Right kidney (tissue), 9 donors: ENCODE measurements around the gene ACSM3.
"Not testable (repeated sequence)": the region's sequence is repeated elsewhere in the genome, so short reads cannot be mapped to it uniquely, and the experiment has no call there.

Source experiments
- DNase-seq: peaks from one replicate; pipeline ENCODE4 v3.0.0-alpha.2; 2016
- long read RNA-seq, 8 donors: transcript quantifications; one replicate each; lab custom pipeline, GENCODE V29; 2026

The ACSM3 gene
- long read RNA-seq, donor 1, transcript ACSM3-201 (14 exons, 2,845 nt) = major isoform, 10 of 42 reads
- long read RNA-seq, donor 1, transcript ACSM3-215 (2 exons, 3,311 nt) = minor isoform, 5 of 42 reads
- long read RNA-seq, donor 1, partial matches to known transcripts = 24 of 42 reads
- long read RNA-seq, donor 1, other reads (novel, unspliced or antisense) = 0 of 42 reads
- long read RNA-seq, donor 2, transcript ACSM3-201 (14 exons, 2,845 nt) = major isoform, 6 of 24 reads
- long read RNA-seq, donor 2, partial matches to known transcripts = 14 of 24 reads
- long read RNA-seq, donor 2, other reads (novel, unspliced or antisense) = 0 of 24 reads
- long read RNA-seq, donor 3, partial matches to known transcripts = 11 of 14 reads
- long read RNA-seq, donor 3, other reads (novel, unspliced or antisense) = 0 of 14 reads
- long read RNA-seq, donor 4, transcript ACSM3-201 (14 exons, 2,845 nt) = major isoform, 5 of 49 reads
- long read RNA-seq, donor 4, partial matches to known transcripts = 39 of 49 reads
- long read RNA-seq, donor 4, other reads (novel, unspliced or antisense) = 0 of 49 reads
- long read RNA-seq, donor 5, transcript ACSM3-201 (14 exons, 2,845 nt) = major isoform, 7 of 43 reads
- long read RNA-seq, donor 5, partial matches to known transcripts = 24 of 43 reads
- long read RNA-seq, donor 5, other reads (novel, unspliced or antisense) = 6 of 43 reads
- long read RNA-seq, donor 6, partial matches to known transcripts = 21 of 27 reads
- long read RNA-seq, donor 6, other reads (novel, unspliced or antisense) = 0 of 27 reads
- long read RNA-seq, donor 7 = 0 reads
- long read RNA-seq, donor 8, transcript ACSM3-201 (14 exons, 2,845 nt) = major isoform, 8 of 26 reads
- long read RNA-seq, donor 8, partial matches to known transcripts = 14 of 26 reads
- long read RNA-seq, donor 8, other reads (novel, unspliced or antisense) = 0 of 26 reads

- DNase-seq = peak; percentile 79
Observed at GRCh38 chr16:20763461-20764232, at the start of gene ACSM3. Gene ACSM3, plus strand, starts transcription at chr16:20764014. Its CDS starts 6,021 bp downstream, at chr16:20770035.

- DNase-seq = not testable (repeated sequence)
Observed at GRCh38 chr16:20717718-20718117, 46.1 kb upstream of the ACSM3 start.

GRCh38 chr16:20720251-20720650 lies 43.6 kb upstream of the ACSM3 start:
- DNase-seq = no peak

GRCh38 chr16:20726661-20727060 lies 37.2 kb upstream of the ACSM3 start:
- no peak for DNase-seq

- no peak for DNase-seq
Observed at GRCh38 chr16:20727181-20727580, 36.6 kb upstream of the ACSM3 start.

- no peak for DNase-seq
Observed at GRCh38 chr16:20729141-20729540, 34.7 kb upstream of the ACSM3 start.

GRCh38 chr16:20734056-20734455 lies 29.8 kb upstream of the ACSM3 start:
- DNase-seq = no peak

GRCh38 chr16:20734782-20735181 lies 29.0 kb upstream of the ACSM3 start:
- DNase-seq = no peak

GRCh38 chr16:20735490-20735889 lies 28.3 kb upstream of the ACSM3 start:
- no peak for DNase-seq

GRCh38 chr16:20740007-20740883 lies 23.6 kb upstream of the ACSM3 start:
- DNase-seq = no peak

GRCh38 chr16:20740901-20741521 lies 22.8 kb upstream of the ACSM3 start:
- DNase-seq = peak; percentile 78

GRCh38 chr16:20741554-20742285 lies 22.1 kb upstream of the ACSM3 start, which contains the start of gene THUMPD1:
Gene THUMPD1, minus strand, starts transcription at chr16:20741818. Its CDS starts 79 bp downstream, at chr16:20741739.
- DNase-seq = peak; percentile 92

- no peak for DNase-seq
Observed at GRCh38 chr16:20743591-20743990, 20.2 kb upstream of the ACSM3 start.

GRCh38 chr16:20744922-20745440 lies 18.8 kb upstream of the ACSM3 start:
- DNase-seq = no peak

GRCh38 chr16:20746461-20746860 lies 17.4 kb upstream of the ACSM3 start:
- no peak for DNase-seq

GRCh38 chr16:20747030-20747816 lies 16.6 kb upstream of the ACSM3 start:
- DNase-seq = no peak

GRCh38 chr16:20749474-20749873 lies 14.3 kb upstream of the ACSM3 start:
- DNase-seq = no peak

- no peak for DNase-seq
Observed at GRCh38 chr16:20750558-20750957, 13.3 kb upstream of the ACSM3 start.

GRCh38 chr16:20753727-20754126 lies 10.1 kb upstream of the ACSM3 start:
- no peak for DNase-seq
